SK-N-SH treated with all-trans-retinoic acid at 6 μM for 48 hours (cell line): ENCODE measurements around the gene TNIK.

Experiments
- ATAC-seq: fragments of 200-7000 bp; cut with Tn5 transposase; 3 replicates; pipeline ENCODE4 v1.9.1; 2020; ENCODE audit warnings: mild to moderate bottlenecking, moderate library complexity
- BACH2 ChIP-seq: fragments of 250-450 bp; sonication (Bioruptor Pico); IDR thresholded peaks from 2 replicates; pipeline ENCODE4 v1.9.0; 2021; ENCODE audit warnings: mild to moderate bottlenecking, borderline replicate concordance
- ESRRG ChIP-seq: fragments of 250-450 bp; sonication (Bioruptor Pico); IDR thresholded peaks from 2 replicates; pipeline ENCODE4 v1.6.1; 2021; ENCODE audit warnings: mild to moderate bottlenecking
- ISL1 ChIP-seq: fragments of 250-450 bp; sonication (Bioruptor Pico); IDR thresholded peaks from 2 replicates; pipeline ENCODE4 v2.1.2; 2022; ENCODE audit warnings: mild to moderate bottlenecking, moderate library complexity
- OSR1 ChIP-seq: fragments of 250-450 bp; sonication (Bioruptor Pico); IDR thresholded peaks from 2 replicates; pipeline ENCODE4 v1.8.0; 2022; ENCODE audit warnings: moderate library complexity, mild to moderate bottlenecking, inconsistent platforms
- PPARA ChIP-seq: fragments of 250-450 bp; sonication (Bioruptor Pico); IDR thresholded peaks from 2 replicates; pipeline ENCODE4 v1.5.0; 2020; ENCODE audit warnings: mild to moderate bottlenecking, borderline replicate concordance
- RARB ChIP-seq: fragments of 250-450 bp; sonication (Bioruptor Pico); IDR thresholded peaks from 2 replicates; pipeline ENCODE4 v1.8.0; 2021; ENCODE audit warnings: mild to moderate bottlenecking, moderate library complexity
- SNAI2 ChIP-seq: fragments of 250-450 bp; sonication (Bioruptor Pico); IDR thresholded peaks from 2 replicates; pipeline ENCODE4 v1.5.0; 2020; ENCODE audit warnings: mild to moderate bottlenecking, moderate library complexity
- TCF4 ChIP-seq: fragments of 250-450 bp; sonication (Bioruptor Pico); IDR thresholded peaks from 2 replicates; pipeline ENCODE4 v1.8.0; 2021; ENCODE audit warnings: mild to moderate bottlenecking, moderate library complexity, borderline replicate concordance
- TOX ChIP-seq: fragments of 250-450 bp; sonication (Bioruptor Pico); IDR thresholded peaks from 2 replicates; pipeline ENCODE4 v1.8.0; 2021; ENCODE audit warnings: mild to moderate bottlenecking, moderate library complexity, borderline replicate concordance
- ZC3H10 ChIP-seq: fragments of 250-450 bp; sonication (Bioruptor Pico); IDR thresholded peaks from 2 replicates; pipeline ENCODE4 v1.5.1; 2021; ENCODE audit warnings: mild to moderate bottlenecking, moderate library complexity
- ZFP3 ChIP-seq: fragments of 250-450 bp; sonication (Bioruptor Pico); IDR thresholded peaks from 2 replicates; pipeline ENCODE4 v1.5.0; 2020; ENCODE audit warnings: mild to moderate bottlenecking, moderate library complexity
- ZFP30 ChIP-seq: fragments of 450-650 bp; formaldehyde crosslinking; IDR thresholded peaks from 2 replicates; pipeline ENCODE4 v1.5.0; 2022; ENCODE audit warnings: mild to moderate bottlenecking, moderate library complexity
- ZNF565 ChIP-seq: fragments of 450-650 bp; formaldehyde crosslinking; conservative IDR thresholded peaks from 2 replicates; pipeline ENCODE4 v1.5.0; 2020; ENCODE audit warnings: low read depth, mild to moderate bottlenecking, moderate library complexity
- ZNF70 ChIP-seq: fragments of 450-650 bp; formaldehyde crosslinking; IDR thresholded peaks from 2 replicates; pipeline ENCODE4 v1.5.0; 2020; ENCODE audit warnings: mild to moderate bottlenecking, moderate library complexity
- ZNF8 ChIP-seq: fragments of 450-650 bp; formaldehyde crosslinking; IDR thresholded peaks from 2 replicates; pipeline ENCODE4 v1.5.0; 2020; ENCODE audit warnings: mild to moderate bottlenecking, moderate library complexity
- TF ChIP-seq, protein P1 (sequence below): fragments of 250-450 bp; sonication (Bioruptor Pico); IDR thresholded peaks from 2 replicates; pipeline ENCODE4 v1.5.1; 2021; ENCODE audit warnings: mild to moderate bottlenecking, moderate library complexity
- TF ChIP-seq, protein P2 (sequence below): fragments of 250-450 bp; sonication (Bioruptor Pico); IDR thresholded peaks from 2 replicates; pipeline ENCODE4 v1.8.0; 2020; ENCODE audit warnings: mild to moderate bottlenecking, moderate library complexity, borderline replicate concordance
- TF ChIP-seq, protein P3 (sequence below): fragments of 250-450 bp; sonication (Bioruptor Pico); IDR thresholded peaks from 2 replicates; pipeline ENCODE4 v1.8.0; 2021; ENCODE audit warnings: low read depth, mild to moderate bottlenecking, moderate library complexity, borderline replicate concordance

Gene TNIK

DNA sequence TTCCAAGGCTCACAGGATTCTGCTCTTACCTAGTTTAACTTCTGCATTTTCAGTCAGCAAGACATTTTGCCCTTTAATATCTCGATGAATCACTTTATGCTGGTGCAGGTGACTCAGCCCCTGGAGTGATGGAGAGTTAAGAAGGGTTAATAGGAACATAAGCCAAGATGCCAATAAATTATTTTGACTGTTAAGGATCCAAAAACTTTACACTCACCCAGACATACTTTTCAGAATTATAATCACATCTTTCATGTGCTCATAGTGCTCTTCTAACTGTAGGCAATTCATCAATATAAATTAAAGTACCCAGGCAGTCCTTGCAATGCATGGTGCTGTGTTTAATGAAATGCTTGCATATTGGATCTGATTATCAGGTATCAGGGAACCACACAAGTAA lies 269.5 kb downstream of the TNIK start:
- peak; percentile 2; the same call in 1 of the 3 replicates for ATAC-seq
- TF ChIP-seq ISL1 (CRISPR knock-in tag), result peak; percentile 87
- TF ChIP-seq, protein P1, sequence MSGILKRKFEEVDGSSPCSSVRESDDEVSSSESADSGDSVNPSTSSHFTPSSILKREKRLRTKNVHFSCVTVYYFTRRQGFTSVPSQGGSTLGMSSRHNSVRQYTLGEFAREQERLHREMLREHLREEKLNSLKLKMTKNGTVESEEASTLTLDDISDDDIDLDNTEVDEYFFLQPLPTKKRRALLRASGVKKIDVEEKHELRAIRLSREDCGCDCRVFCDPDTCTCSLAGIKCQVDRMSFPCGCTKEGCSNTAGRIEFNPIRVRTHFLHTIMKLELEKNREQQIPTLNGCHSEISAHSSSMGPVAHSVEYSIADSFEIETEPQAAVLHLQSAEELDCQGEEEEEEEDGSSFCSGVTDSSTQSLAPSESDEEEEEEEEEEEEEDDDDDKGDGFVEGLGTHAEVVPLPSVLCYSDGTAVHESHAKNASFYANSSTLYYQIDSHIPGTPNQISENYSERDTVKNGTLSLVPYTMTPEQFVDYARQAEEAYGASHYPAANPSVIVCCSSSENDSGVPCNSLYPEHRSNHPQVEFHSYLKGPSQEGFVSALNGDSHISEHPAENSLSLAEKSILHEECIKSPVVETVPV (CRISPR knock-in tag), result no peak
- TF ChIP-seq RARB, result no peak
- peak; percentile 53; the same call in 1 of the 2 replicates for TF ChIP-seq TOX (CRISPR knock-in tag)
- TF ChIP-seq ZC3H10 (CRISPR knock-in tag), result peak; percentile 63; the same call in 1 of the 2 replicates

DNA sequence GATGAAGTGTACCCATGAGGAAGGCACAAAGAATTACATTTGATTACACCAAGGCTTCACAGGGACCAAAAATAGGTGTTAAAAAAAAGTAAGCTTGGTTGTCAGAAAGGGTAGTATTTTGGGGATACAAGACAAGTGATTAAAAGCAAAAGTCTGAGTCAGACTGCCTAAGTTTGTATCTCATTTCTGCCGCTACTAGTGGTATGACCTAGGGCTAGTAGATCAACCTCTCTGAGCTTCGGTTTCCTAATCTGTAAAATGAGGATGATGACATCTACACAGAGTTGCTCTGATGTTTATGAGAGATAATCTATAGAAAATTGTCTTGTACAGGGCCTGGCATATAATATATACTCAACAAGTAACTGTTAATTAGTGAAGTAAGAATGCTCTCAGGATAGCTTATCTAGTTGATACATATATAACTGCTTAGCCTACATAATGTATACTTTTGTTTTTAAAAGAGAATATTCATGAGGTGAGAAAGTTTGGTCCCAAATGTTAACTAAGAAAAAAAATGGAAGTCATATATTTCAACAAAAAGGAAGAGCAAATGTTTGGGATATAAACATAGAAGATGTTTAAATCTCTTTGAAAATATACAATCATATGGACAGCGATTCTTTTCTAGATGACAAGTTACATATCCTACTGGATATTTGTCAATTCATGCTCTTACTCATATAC lies 270.7 kb downstream of the TNIK start:
- no peak for TF ChIP-seq ZNF8 (CRISPR knock-in tag)
- TF ChIP-seq ZNF565 (CRISPR knock-in tag), result no peak
- TF ChIP-seq OSR1 (CRISPR knock-in tag), result no peak
- ATAC-seq, result no peak

DNA sequence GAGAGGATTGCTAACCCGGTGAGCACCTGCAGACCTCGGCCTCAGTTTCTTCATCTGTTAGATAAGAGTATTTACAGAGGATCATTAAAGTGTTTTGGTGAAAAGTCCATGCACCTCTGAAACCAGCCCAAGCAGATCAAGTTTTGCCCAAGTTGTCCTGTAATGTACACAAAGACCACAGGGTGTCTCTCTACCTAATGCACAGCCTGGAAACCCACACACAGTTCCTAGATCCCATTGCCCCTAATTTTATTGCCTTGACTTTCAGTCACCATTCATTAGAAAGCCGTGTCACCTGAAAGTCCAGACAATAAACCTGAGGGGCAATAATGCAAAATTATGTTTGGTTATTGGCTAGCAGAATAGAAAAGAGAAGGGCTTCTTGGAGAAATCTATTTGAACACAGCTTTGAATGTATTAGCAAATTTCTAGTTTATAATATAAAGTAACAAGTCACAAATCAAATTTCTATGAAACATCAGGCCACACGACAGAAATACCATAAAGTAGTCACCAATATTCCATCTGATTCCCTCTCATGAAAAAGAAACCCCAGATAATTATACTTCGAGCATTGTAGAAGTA lies 272.4 kb downstream of the TNIK start:
- no peak for TF ChIP-seq ESRRG (CRISPR knock-in tag)
- TF ChIP-seq, protein P2, sequence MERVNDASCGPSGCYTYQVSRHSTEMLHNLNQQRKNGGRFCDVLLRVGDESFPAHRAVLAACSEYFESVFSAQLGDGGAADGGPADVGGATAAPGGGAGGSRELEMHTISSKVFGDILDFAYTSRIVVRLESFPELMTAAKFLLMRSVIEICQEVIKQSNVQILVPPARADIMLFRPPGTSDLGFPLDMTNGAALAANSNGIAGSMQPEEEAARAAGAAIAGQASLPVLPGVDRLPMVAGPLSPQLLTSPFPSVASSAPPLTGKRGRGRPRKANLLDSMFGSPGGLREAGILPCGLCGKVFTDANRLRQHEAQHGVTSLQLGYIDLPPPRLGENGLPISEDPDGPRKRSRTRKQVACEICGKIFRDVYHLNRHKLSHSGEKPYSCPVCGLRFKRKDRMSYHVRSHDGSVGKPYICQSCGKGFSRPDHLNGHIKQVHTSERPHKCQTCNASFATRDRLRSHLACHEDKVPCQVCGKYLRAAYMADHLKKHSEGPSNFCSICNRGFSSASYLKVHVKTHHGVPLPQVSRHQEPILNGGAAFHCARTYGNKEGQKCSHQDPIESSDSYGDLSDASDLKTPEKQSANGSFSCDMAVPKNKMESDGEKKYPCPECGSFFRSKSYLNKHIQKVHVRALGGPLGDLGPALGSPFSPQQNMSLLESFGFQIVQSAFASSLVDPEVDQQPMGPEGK (CRISPR knock-in tag), result no peak
- TF ChIP-seq ISL1 (CRISPR knock-in tag), result no peak
- TF ChIP-seq, protein P3, sequence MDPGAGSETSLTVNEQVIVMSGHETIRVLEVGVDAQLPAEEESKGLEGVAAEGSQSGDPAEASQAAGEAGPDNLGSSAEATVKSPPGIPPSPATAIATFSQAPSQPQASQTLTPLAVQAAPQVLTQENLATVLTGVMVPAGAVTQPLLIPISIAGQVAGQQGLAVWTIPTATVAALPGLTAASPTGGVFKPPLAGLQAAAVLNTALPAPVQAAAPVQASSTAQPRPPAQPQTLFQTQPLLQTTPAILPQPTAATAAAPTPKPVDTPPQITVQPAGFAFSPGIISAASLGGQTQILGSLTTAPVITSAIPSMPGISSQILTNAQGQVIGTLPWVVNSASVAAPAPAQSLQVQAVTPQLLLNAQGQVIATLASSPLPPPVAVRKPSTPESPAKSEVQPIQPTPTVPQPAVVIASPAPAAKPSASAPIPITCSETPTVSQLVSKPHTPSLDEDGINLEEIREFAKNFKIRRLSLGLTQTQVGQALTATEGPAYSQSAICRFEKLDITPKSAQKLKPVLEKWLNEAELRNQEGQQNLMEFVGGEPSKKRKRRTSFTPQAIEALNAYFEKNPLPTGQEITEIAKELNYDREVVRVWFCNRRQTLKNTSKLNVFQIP (CRISPR knock-in tag), result no peak
- TF ChIP-seq PPARA (CRISPR knock-in tag), result no peak
- peak; percentile 39; the same call in 2 of the 3 replicates for ATAC-seq

DNA sequence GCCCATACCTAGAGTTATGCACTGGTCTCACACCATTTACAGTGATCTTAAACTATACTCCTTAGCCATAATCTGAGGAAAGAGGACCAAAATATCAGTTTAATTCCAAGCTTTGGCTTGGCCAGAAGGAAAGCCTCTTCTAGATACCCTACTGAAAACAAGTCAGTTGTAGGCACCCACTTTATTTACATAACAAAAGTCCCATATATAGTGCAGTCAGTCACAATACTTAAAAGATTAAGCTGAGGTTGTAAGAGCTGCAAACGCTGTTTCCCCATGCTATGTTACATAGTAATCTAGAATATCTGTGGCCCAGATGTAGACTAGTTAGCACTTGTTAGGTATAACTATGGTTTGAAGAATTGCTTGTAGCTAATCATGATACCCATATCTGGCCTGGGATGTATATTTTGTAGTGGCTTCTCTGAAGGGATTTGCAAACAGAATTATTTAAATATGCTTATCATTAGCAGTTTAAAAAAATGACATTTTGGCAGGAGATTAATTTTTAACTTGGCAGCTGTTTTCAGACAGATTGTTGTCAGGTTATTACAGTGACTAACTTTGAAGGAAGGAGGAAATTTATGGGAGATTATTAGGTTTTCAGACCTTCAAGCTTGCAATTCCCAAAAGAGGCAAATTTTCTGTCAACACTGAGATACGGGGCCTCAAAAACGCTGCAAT lies 273.2 kb downstream of the TNIK start:
- TF ChIP-seq SNAI2 (CRISPR knock-in tag) (no peak), ZNF70 (CRISPR knock-in tag) (no peak), TOX (CRISPR knock-in tag) (no peak), RARB (no peak), ZFP30 (CRISPR knock-in tag) (no peak)
- no peak for ATAC-seq

DNA sequence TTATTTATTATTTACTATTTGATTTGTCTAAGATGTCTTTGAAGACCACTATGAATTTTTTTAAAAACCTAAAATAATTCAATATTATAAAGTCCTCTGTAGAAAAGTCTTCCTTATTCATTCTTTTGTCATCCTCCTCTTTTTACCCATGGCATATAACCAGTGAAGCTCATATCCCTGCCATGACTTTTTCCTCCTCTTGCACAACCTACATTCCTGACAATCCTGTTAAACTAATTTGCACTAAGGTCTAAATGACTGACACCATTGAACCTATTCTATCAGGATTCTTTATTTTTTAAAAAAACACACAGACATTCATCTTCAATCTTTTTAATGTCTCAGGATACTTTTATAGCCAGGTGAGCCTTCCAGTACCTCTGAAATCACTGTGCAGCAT lies 273.8 kb downstream of the TNIK start:
- TF ChIP-seq TOX (CRISPR knock-in tag), result no peak
- no peak for TF ChIP-seq ZFP3 (CRISPR knock-in tag)
- TF ChIP-seq RARB, result no peak
- TF ChIP-seq, protein P2 (CRISPR knock-in tag), result no peak
- TF ChIP-seq BACH2 (CRISPR knock-in tag), result no peak
- TF ChIP-seq TCF4, result no peak
- TF ChIP-seq, protein P1 (CRISPR knock-in tag), result no peak

More for the DNA sequence above, 273.8 kb downstream of the TNIK start:
- ATAC-seq, result no peak
